Activated T-cell treated with anti-CD3 and anti-CD28 coated beads, Interleukin-2, amount 50 U/mL, for 48 hours (primary cell): ENCODE results near the gene ZNF474.
A peak's percentile ranks its signal among the peaks of the same experiment; 100 is the strongest.

Source experiments
- DNase-seq, 2 experiments: peaks; one replicate each; pipeline ENCODE4 v3.0.0-alpha.2; 2020

ZNF474 gene

GRCh38 chr5:122119205-122119604 is 10.1 kb upstream of the ZNF474 start:
- DNase-seq: no peak

- DNase-seq: no peak
These were observed 8.9 kb upstream of the ZNF474 start for GRCh38 chr5:122120493-122120892.

- DNase-seq: no peak
These were observed 8.4 kb upstream of the ZNF474 start for GRCh38 chr5:122120957-122121356.

GRCh38 chr5:122121479-122122465 is 7.6 kb upstream of the ZNF474 start:
- DNase-seq: peak in 1 of 2 experiments; percentile 32

- no peak for DNase-seq
These were observed 4.6 kb upstream of the ZNF474 start for GRCh38 chr5:122124766-122125165.

GRCh38 chr5:122126177-122126755 is 3.1 kb upstream of the ZNF474 start:
- no peak for DNase-seq

- no peak for DNase-seq
These were observed 2.5 kb upstream of the ZNF474 start for GRCh38 chr5:122126756-122127321.

- no peak for DNase-seq
These were observed 806 bp downstream of the ZNF474 start for GRCh38 chr5:122130152-122130551.

- no peak for DNase-seq
These were observed 8.4 kb downstream of the ZNF474 start for GRCh38 chr5:122137702-122138101.

- no peak for DNase-seq
These were observed 9.0 kb downstream of the ZNF474 start for GRCh38 chr5:122138356-122138755.

GRCh38 chr5:122140900-122141299 is 11.6 kb downstream of the ZNF474 start:
- DNase-seq: no peak

GRCh38 chr5:122141751-122142150 is 12.4 kb downstream of the ZNF474 start:
- no peak for DNase-seq

- DNase-seq: no peak
These were observed 13.3 kb downstream of the ZNF474 start for GRCh38 chr5:122142480-122143164.

GRCh38 chr5:122144236-122144635 is 14.9 kb downstream of the ZNF474 start:
- DNase-seq: no peak

GRCh38 chr5:122145906-122146305 is 16.6 kb downstream of the ZNF474 start:
- no peak for DNase-seq

GRCh38 chr5:122149321-122150090 is 20.2 kb downstream of the ZNF474 start:
- DNase-seq: no peak

- no peak for DNase-seq
These were observed 20.9 kb downstream of the ZNF474 start for GRCh38 chr5:122150215-122150614.

- no peak for DNase-seq
These were observed 22.3 kb downstream of the ZNF474 start for GRCh38 chr5:122151640-122152039.

GRCh38 chr5:122152266-122152900 is 23.0 kb downstream of the ZNF474 start:
- no peak for DNase-seq

- no peak for DNase-seq
These were observed 23.9 kb downstream of the ZNF474 start for GRCh38 chr5:122153230-122153629.

GRCh38 chr5:122153774-122154173 is 24.4 kb downstream of the ZNF474 start:
- DNase-seq: no peak

- no peak for DNase-seq
These were observed 25.1 kb downstream of the ZNF474 start for GRCh38 chr5:122154491-122154890.
